Effector memory CD8-positive, alpha-beta T cell (primary cell): Measurements from ENCODE around the gene HELLS.
"Not testable (repeated sequence)": the region's sequence is repeated elsewhere in the genome, so short reads cannot be mapped to it uniquely, and the experiment has no call there.

Source experiments
- ATAC-seq: fragments of 150-1000 bp; cut with Tn5 transposase; replicated peaks from 2 replicates; pipeline ENCODE4 v1.10.0; 2021; ENCODE audit warnings: mild to moderate bottlenecking, moderate library complexity
- DNase-seq, 3 experiments: peaks; one replicate each; pipeline ENCODE4 v3.0.0; 2021
- H3K27ac Mint-ChIP-seq, 2 donors: one replicate each; pipeline ENCODE4 v1.8.0; 2022; ENCODE audit warnings: mild to moderate bottlenecking in 2 of 2, mixed read lengths in 2 of 2, moderate library complexity in 2 of 2
- H3K27me3 Mint-ChIP-seq, 2 donors: one replicate each; pipeline ENCODE4 v1.8.0; 2022; ENCODE audit warnings: mixed read lengths in 2 of 2
- H3K36me3 Mint-ChIP-seq: one replicate; pipeline ENCODE4 v1.8.0; 2022; ENCODE audit warnings: mild to moderate bottlenecking, moderate library complexity, mixed read lengths; ENCODE audit not compliant: insufficient read depth
- H3K4me1 Mint-ChIP-seq, 2 donors: one replicate each; pipeline ENCODE4 v1.8.0; 2022; ENCODE audit warnings: low read depth in 2 of 2, mixed read lengths in 2 of 2
- H3K4me3 Mint-ChIP-seq, 2 donors: one replicate each; pipeline ENCODE4 v1.8.0; 2022; ENCODE audit warnings: mild to moderate bottlenecking in 2 of 2, mixed read lengths in 2 of 2, moderate library complexity in 2 of 2
- H3K9me3 Mint-ChIP-seq, 2 donors: one replicate each; pipeline ENCODE4 v1.8.0; 2022; ENCODE audit warnings: mixed read lengths in 2 of 2

The HELLS gene

DNA sequence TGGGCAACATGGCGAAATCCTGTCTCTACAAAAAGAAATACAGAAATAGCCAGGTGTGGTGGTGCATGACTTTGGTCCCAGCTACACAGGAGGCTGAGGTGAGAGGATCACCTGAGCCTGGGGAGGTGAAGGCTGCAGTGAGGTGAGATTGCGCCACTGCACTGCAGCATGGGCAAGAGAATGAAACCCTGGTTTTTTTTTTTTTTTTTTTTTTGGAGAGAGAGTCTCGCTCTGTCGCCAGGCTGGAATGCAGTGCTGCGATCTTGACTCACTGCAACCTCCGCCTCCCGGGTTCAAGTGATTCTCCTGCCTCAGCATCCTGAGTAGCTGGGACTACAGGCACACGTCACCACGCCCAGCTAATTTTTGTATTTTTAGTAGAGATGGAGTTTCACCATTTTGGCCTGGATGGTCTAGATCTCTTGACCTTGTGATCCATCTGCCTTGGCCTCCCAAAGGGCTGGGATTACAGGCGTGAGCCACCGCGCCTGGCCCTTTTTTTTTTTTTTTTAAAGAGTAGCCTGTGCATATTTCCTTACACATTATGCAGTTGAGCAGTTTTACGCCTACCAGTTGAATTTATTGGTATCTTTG is 22.2 kb downstream of the HELLS start:
- Mint-ChIP-seq H3K36me3 (peaks cover 18% of the 10 kb centered on the region), H3K27ac (peak overlapping the region in 1 of 2 donors; percentile 11)
- not testable (repeated sequence) for ATAC-seq, H3K27me3 Mint-ChIP-seq, DNase-seq, H3K4me3 Mint-ChIP-seq, H3K4me1 Mint-ChIP-seq, H3K9me3 Mint-ChIP-seq

DNA sequence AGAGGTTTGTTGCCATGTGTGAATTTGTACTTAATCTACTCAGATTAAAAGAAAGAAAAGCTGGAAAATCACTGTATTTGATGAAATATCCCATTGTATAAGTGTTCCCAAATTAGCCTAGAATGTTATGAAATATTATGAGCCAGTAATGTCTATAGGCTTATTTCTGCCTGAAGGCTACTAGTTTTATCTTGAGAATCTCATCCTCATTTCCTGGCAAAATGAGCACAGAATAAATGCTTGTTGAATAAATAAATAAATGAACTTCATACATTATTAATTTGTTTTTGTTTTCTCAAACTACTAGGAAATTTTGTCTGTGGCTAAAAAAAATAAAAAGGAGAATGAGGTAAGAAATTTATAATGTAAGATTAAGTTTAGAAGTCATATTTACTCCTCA is 25.5 kb downstream of the HELLS start:
- no peak for ATAC-seq
- H3K9me3 Mint-ChIP-seq = no peaks in the 10 kb centered on the region
- H3K27ac Mint-ChIP-seq = no peak overlapping the region
- H3K4me3 Mint-ChIP-seq = no peak overlapping the region
- peaks cover 4% of the 10 kb centered on the region for H3K36me3 Mint-ChIP-seq
- DNase-seq = no peak
- no peaks in the 10 kb centered on the region for H3K27me3 Mint-ChIP-seq
- H3K4me1 Mint-ChIP-seq = no peaks in the 10 kb centered on the region

- ATAC-seq (no peak), DNase-seq (no peak)
- H3K27me3 Mint-ChIP-seq = no peaks in the 10 kb centered on the region
- H3K4me3 Mint-ChIP-seq = no peak overlapping the region
- no peak overlapping the region for H3K27ac Mint-ChIP-seq
- peaks cover 4% of the 10 kb centered on the region for H3K36me3 Mint-ChIP-seq
- no peaks in the 10 kb centered on the region for H3K4me1 Mint-ChIP-seq
- H3K9me3 Mint-ChIP-seq = no peaks in the 10 kb centered on the region
Observed at GRCh38 chr10:94571528-94571927, 25.9 kb downstream of the HELLS start.

GRCh38 chr10:94578790-94579189 is 33.2 kb downstream of the HELLS start:
- no peaks in the 10 kb centered on the region for H3K4me1 Mint-ChIP-seq
- H3K9me3 Mint-ChIP-seq = no peaks in the 10 kb centered on the region
- ATAC-seq (no peak), DNase-seq (no peak)
- H3K4me3 Mint-ChIP-seq = no peak overlapping the region
- H3K27ac Mint-ChIP-seq = no peak overlapping the region
- no peaks in the 10 kb centered on the region for H3K27me3 Mint-ChIP-seq
- H3K36me3 Mint-ChIP-seq = peaks cover 6% of the 10 kb centered on the region

DNA sequence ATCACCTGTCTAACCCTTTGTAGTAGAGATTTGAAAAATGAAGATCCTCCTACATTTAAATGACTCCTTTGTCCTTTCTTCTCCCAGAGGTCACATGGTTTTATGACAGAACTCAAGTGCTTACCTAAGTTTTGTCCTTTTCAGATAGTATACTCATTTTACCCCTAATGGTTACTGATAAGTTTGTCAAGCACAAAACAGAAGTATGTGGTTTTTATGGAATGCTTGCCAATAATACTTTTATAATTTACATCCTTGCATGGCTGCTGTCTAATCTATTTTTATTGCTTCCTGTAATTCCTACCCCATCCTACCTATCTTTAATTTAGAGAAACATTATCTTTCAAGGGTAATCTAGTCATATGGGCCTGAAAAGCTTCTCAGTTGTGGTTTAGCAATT is 37.5 kb downstream of the HELLS start:
- Mint-ChIP-seq H3K36me3 (peaks cover 6% of the 10 kb centered on the region), H3K4me3 (no peak overlapping the region), H3K9me3 (no peaks in the 10 kb centered on the region), H3K27ac (no peak overlapping the region), H3K27me3 (no peaks in the 10 kb centered on the region), H3K4me1 (no peaks in the 10 kb centered on the region)
- no peak for DNase-seq
- ATAC-seq = no peak

- H3K27ac Mint-ChIP-seq = no peak overlapping the region
- H3K9me3 Mint-ChIP-seq = no peaks in the 10 kb centered on the region
- DNase-seq (no peak), ATAC-seq (no peak)
- peaks cover 45% of the 10 kb centered on the region for H3K36me3 Mint-ChIP-seq
- H3K4me1 Mint-ChIP-seq = no peaks in the 10 kb centered on the region
- no peaks in the 10 kb centered on the region for H3K27me3 Mint-ChIP-seq
- no peak overlapping the region for H3K4me3 Mint-ChIP-seq
Observed at GRCh38 chr10:94591461-94592205, 46.0 kb downstream of the HELLS start.

GRCh38 chr10:94602729-94603515 is 57.3 kb downstream of the HELLS start:
- ATAC-seq = no peak

DNA sequence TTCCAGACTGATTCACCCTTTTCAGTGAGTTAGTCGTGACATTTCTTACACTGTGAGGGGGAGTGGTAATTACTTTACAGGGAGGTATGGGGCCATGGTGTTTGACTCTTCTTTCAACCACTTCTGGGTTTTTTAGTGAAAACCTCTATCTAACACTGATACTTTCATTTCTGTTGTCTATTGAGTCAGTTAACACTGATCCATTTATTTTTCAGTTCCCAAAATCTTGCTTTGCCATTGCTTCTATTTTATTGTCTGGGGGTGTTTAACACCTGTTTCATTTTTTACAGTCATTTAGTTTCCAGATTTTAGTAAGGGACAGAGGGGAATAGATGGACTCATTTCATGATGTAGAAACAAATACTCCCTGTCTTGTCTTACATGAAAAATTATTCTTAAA is 61.5 kb downstream of the HELLS start:
- Mint-ChIP-seq H3K36me3 (peaks cover 13% of the 10 kb centered on the region), H3K9me3 (no peaks in the 10 kb centered on the region), H3K27ac (no peak overlapping the region), H3K4me1 (no peaks in the 10 kb centered on the region), H3K27me3 (no peaks in the 10 kb centered on the region), H3K4me3 (no peak overlapping the region)
- DNase-seq (no peak), ATAC-seq (no peak)

More at GRCh38 chr10:94602729-94603515, 57.3 kb downstream of the HELLS start:
- no peak overlapping the region for H3K27ac Mint-ChIP-seq
- H3K4me3 Mint-ChIP-seq = no peak overlapping the region
- DNase-seq = no peak
- H3K27me3 Mint-ChIP-seq = no peaks in the 10 kb centered on the region
- H3K4me1 Mint-ChIP-seq = no peaks in the 10 kb centered on the region
- peaks cover 12% of the 10 kb centered on the region for H3K36me3 Mint-ChIP-seq
- H3K9me3 Mint-ChIP-seq = no peaks in the 10 kb centered on the region

GRCh38 chr10:94608559-94608958 is 63.0 kb downstream of the HELLS start:
- Mint-ChIP-seq H3K27ac (no peak overlapping the region), H3K9me3 (no peaks in the 10 kb centered on the region), H3K4me1 (no peaks in the 10 kb centered on the region), H3K4me3 (no peak overlapping the region), H3K27me3 (no peaks in the 10 kb centered on the region), H3K36me3 (peaks cover 13% of the 10 kb centered on the region)
- DNase-seq = no peak
- no peak for ATAC-seq

- Mint-ChIP-seq H3K27me3 (no peaks in the 10 kb centered on the region), H3K27ac (no peak overlapping the region), H3K9me3 (no peaks in the 10 kb centered on the region), H3K36me3 (peaks cover 4% of the 10 kb centered on the region), H3K4me3 (no peak overlapping the region), H3K4me1 (no peaks in the 10 kb centered on the region)
- DNase-seq (no peak), ATAC-seq (no peak)
Observed at GRCh38 chr10:94614558-94614957, 69.0 kb downstream of the HELLS start.

GRCh38 chr10:94617389-94617944 is 71.9 kb downstream of the HELLS start:
- Mint-ChIP-seq H3K27ac (no peak overlapping the region), H3K4me1 (no peaks in the 10 kb centered on the region), H3K4me3 (no peak overlapping the region), H3K36me3 (no peaks in the 10 kb centered on the region), H3K9me3 (no peaks in the 10 kb centered on the region), H3K27me3 (no peaks in the 10 kb centered on the region)
- ATAC-seq (no peak), DNase-seq (no peak)

GRCh38 chr10:94622666-94623205 is 77.1 kb downstream of the HELLS start:
- Mint-ChIP-seq H3K27me3 (no peaks in the 10 kb centered on the region), H3K9me3 (no peaks in the 10 kb centered on the region), H3K4me1 (no peaks in the 10 kb centered on the region), H3K4me3 (no peak overlapping the region), H3K36me3 (no peaks in the 10 kb centered on the region), H3K27ac (no peak overlapping the region)
- DNase-seq = no peak
- no peak for ATAC-seq

- no peaks in the 10 kb centered on the region for H3K9me3 Mint-ChIP-seq
- H3K27ac Mint-ChIP-seq = no peak overlapping the region
- no peak for DNase-seq
- H3K4me1 Mint-ChIP-seq = no peaks in the 10 kb centered on the region
- no peak overlapping the region for H3K4me3 Mint-ChIP-seq
- no peaks in the 10 kb centered on the region for H3K27me3 Mint-ChIP-seq
- ATAC-seq = no peak
- H3K36me3 Mint-ChIP-seq = no peaks in the 10 kb centered on the region
Observed at GRCh38 chr10:94623572-94623971, 78.0 kb downstream of the HELLS start.
